HFFc6 (cell line): Measurements from ENCODE around the gene CST3. TPM values are rescaled to one million over a fixed set of nuclear protein-coding genes. Genes with fewer than 3 reads are reported as not detected.

ENCODE experiments used
- DNase-seq: peaks from one replicate; pipeline ENCODE4 v3.0.0-alpha.2; 2018
- H3K27ac Mint-ChIP-seq: 2 replicates; pipeline ENCODE4 v1.8.0; 2020; ENCODE audit warnings: mild to moderate bottlenecking, mixed read lengths
- H3K27me3 Mint-ChIP-seq: 2 replicates; pipeline ENCODE4 v1.8.0; 2021; ENCODE audit warnings: mild to moderate bottlenecking, moderate library complexity, mixed read lengths; ENCODE audit not compliant: insufficient read depth
- H3K36me3 Mint-ChIP-seq: 2 replicates; pipeline ENCODE4 v1.8.0; 2021; ENCODE audit warnings: low read depth, mixed read lengths
- H3K4me1 Mint-ChIP-seq: 2 replicates; pipeline ENCODE4 v1.8.0; 2020; ENCODE audit warnings: low read depth, mixed read lengths
- H3K4me3 Mint-ChIP-seq: 2 replicates; pipeline ENCODE4 v1.8.0; 2020; ENCODE audit warnings: mild to moderate bottlenecking, moderate library complexity, mixed read lengths
- H3K9me3 Mint-ChIP-seq: 2 replicates; pipeline ENCODE4 v1.8.0; 2020; ENCODE audit warnings: mild to moderate bottlenecking, mixed read lengths
- CTCF ChIP-seq: fragments of 200-600 bp; sonication (generic); IDR thresholded peaks from 2 replicates; pipeline ENCODE4 v1.5.0; 2021; ENCODE audit warnings: antibody characterized with exemption, mild to moderate bottlenecking
- total RNA-seq, 6 experiments: library from RNA; stranded (reverse); fragmentation: NEBNext Ultra II Directional; extraction: Animal tissue kit (Norgen Biotek cat#: 25700); gene quantifications; 2 replicates in 1 of 6; 3 replicates in 5 of 6; pipeline ENCODE4 v1.2.3, GENCODE V29; 2021

Gene CST3
- total RNA-seq, 6 experiments from 2014 or later: 211 to 296 (median 234) TPM

- no peak overlapping the region for H3K4me3 Mint-ChIP-seq
- no peak for DNase-seq
- H3K36me3 Mint-ChIP-seq: no peaks in the 10 kb centered on the region
- H3K27me3 Mint-ChIP-seq: no peaks in the 10 kb centered on the region; the same call in none of the 2 replicates
- no peak for TF ChIP-seq CTCF
- H3K9me3 Mint-ChIP-seq: no peaks in the 10 kb centered on the region
- H3K4me1 Mint-ChIP-seq: peaks cover 18% of the 10 kb centered on the region
- no peak overlapping the region for H3K27ac Mint-ChIP-seq
These were observed 45.5 kb upstream of the CST3 start for GRCh38 chr20:23683281-23683680.

GRCh38 chr20:23680146-23680545 lies 42.4 kb upstream of the CST3 start:
- Mint-ChIP-seq H3K27ac (no peak overlapping the region), H3K36me3 (no peaks in the 10 kb centered on the region), H3K9me3 (no peaks in the 10 kb centered on the region), H3K4me3 (no peak overlapping the region), H3K4me1 (peaks cover 18% of the 10 kb centered on the region), H3K27me3 (peaks cover 9% of the 10 kb centered on the region)
- no peak for TF ChIP-seq CTCF
- DNase-seq: no peak

DNA sequence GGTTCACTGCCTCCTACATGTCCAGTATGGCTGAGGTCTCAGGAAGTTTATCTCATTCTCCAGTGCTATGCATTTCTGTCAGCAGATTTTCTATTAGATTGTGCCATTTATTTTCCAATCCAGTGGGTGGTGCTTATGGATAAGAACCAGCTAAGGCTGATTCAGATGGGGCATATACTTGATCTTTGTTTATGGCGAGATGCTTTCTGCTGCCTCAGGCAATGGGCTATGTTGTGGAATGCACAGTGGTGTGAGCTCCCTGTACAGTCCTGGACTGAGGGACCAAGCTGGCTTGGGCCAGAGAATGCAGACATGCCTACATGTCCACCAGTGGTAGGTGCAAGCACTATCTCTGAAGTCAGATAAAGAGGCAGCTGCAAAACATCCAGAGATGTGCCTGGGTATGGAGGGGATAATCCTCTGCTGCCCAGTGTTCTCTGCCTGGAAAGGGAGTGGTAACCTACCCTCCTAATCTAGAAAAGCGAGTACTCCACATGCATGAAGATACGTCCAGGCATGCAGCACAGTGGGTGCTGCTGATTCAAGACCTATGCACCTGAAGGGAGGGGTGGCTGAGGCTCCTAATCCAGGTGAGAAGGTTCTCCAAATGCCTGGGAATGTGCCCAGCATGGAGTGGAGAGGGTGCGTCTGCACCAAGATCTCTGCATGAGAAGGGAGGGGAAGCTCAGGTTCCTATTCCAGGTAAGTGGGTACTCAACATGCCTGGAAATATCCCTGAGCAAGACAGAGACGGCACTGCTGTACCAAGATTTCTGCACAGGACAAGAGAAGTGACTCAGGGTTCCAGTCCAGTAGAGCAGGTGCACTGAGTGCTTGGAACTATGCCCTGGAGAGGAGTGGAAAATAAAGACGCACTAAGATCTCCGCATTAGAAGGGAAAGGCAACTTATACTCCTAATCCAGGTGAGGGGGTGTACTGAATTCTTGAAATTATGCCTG lies 41.7 kb upstream of the CST3 start:
- H3K36me3 Mint-ChIP-seq: no peaks in the 10 kb centered on the region
- H3K27me3 Mint-ChIP-seq: peaks cover 9% of the 10 kb centered on the region
- peaks cover 18% of the 10 kb centered on the region for H3K4me1 Mint-ChIP-seq
- no peak for DNase-seq
- no peak for TF ChIP-seq CTCF
- H3K4me3 Mint-ChIP-seq: no peak overlapping the region
- H3K9me3 Mint-ChIP-seq: no peaks in the 10 kb centered on the region
- no peak overlapping the region for H3K27ac Mint-ChIP-seq

GRCh38 chr20:23673209-23673608 lies 35.5 kb upstream of the CST3 start:
- Mint-ChIP-seq H3K27me3 (peaks cover 15% of the 10 kb centered on the region), H3K36me3 (no peaks in the 10 kb centered on the region), H3K4me3 (no peak overlapping the region), H3K27ac (no peak overlapping the region), H3K9me3 (no peaks in the 10 kb centered on the region), H3K4me1 (no peaks in the 10 kb centered on the region)
- no peak for TF ChIP-seq CTCF
- no peak for DNase-seq

GRCh38 chr20:23672158-23672557 lies 34.4 kb upstream of the CST3 start:
- H3K27ac Mint-ChIP-seq: no peak overlapping the region
- no peaks in the 10 kb centered on the region for H3K36me3 Mint-ChIP-seq
- no peak for TF ChIP-seq CTCF
- no peaks in the 10 kb centered on the region for H3K9me3 Mint-ChIP-seq
- no peaks in the 10 kb centered on the region for H3K4me1 Mint-ChIP-seq
- no peak overlapping the region for H3K4me3 Mint-ChIP-seq
- H3K27me3 Mint-ChIP-seq: peaks cover 12% of the 10 kb centered on the region
- DNase-seq: no peak
